K562 (cell line): ENCODE data around the gene TEAD3. TPM values are rescaled to one million over a fixed set of nuclear protein-coding genes. Genes with fewer than 3 reads are reported as not detected.

Experiments used
- DEAF1 ChIP-seq: fragments of 450-650 bp; formaldehyde crosslinking; IDR thresholded peaks from 2 replicates; pipeline ENCODE4 v1.4.0; 2020; ENCODE audit warnings: mild to moderate bottlenecking, moderate library complexity
- FIP1L1 ChIP-seq: fragments of 200-400 bp; formaldehyde crosslinking; IDR thresholded peaks from 2 replicates; pipeline ENCODE4 v1.6.1; 2018; ENCODE audit warnings: mild to moderate bottlenecking, low read depth, low read length; ENCODE audit not compliant: poor library complexity, severe bottlenecking
- FOXK2 ChIP-seq, 2 experiments: fragments of 450-650 bp; IDR thresholded peaks in 1 of 2; conservative IDR thresholded peaks in 1 of 2; 2 replicates each; pipeline ENCODE4 v1.6.1; 2016; ENCODE audit warnings: low read depth in 2 of 2, mild to moderate bottlenecking in 1 of 2
- GATAD2A ChIP-seq: fragments of 450-650 bp; IDR thresholded peaks from 2 replicates; pipeline ENCODE4 v1.6.1; 2017
- HMGXB4 ChIP-seq: sonication (generic); formaldehyde crosslinking; IDR thresholded peaks from 2 replicates; pipeline ENCODE4 v1.8.1; 2023; ENCODE audit warnings: mild to moderate bottlenecking, missing genetic modification reagents
- IFI16 ChIP-seq: fragments of 250-450 bp; sonication (Bioruptor Pico); IDR thresholded peaks from 2 replicates; pipeline ENCODE4 v2.1.2; 2022; ENCODE audit warnings: mild to moderate bottlenecking, inconsistent platforms
- MCM3 ChIP-seq: fragments of 450-650 bp; IDR thresholded peaks from 2 replicates; pipeline ENCODE4 v1.6.1; 2016
- NCOA4 ChIP-seq: fragments of 450-650 bp; IDR thresholded peaks from 2 replicates; pipeline ENCODE4 v1.6.1; 2018; ENCODE audit warnings: mild to moderate bottlenecking; ENCODE audit not compliant: partially characterized antibody
- PYGO2 ChIP-seq: fragments of 450-650 bp; IDR thresholded peaks from 2 replicates; pipeline ENCODE4 v1.6.1; 2016; ENCODE audit warnings: mild to moderate bottlenecking, missing genetic modification characterization, moderate library complexity, missing compliant biosample characterization
- RBM14 ChIP-seq: fragments of 200-400 bp; formaldehyde crosslinking; IDR thresholded peaks from 2 replicates; pipeline ENCODE4 v1.6.1; 2018; ENCODE audit warnings: low read depth, mild to moderate bottlenecking, low read length, moderate library complexity, borderline replicate concordance; ENCODE audit not compliant: insufficient read depth
- RERE ChIP-seq: sonication (generic); formaldehyde crosslinking; IDR thresholded peaks from 2 replicates; pipeline ENCODE4 v1.8.0; 2023; ENCODE audit warnings: missing genetic modification reagents, mild to moderate bottlenecking, borderline replicate concordance
- RFX7 ChIP-seq: fragments of 250-450 bp; sonication (Bioruptor Pico); IDR thresholded peaks from 2 replicates; pipeline ENCODE4 v1.5.1; 2021; ENCODE audit warnings: mild to moderate bottlenecking
- TCF3 ChIP-seq: sonication (generic); formaldehyde crosslinking; IDR thresholded peaks from 2 replicates; pipeline ENCODE4 v1.4.0; 2020; ENCODE audit warnings: mild to moderate bottlenecking, missing genetic modification reagents
- TFAP4 ChIP-seq: sonication (generic); formaldehyde crosslinking; IDR thresholded peaks from 2 replicates; pipeline ENCODE4 v1.8.0; 2022; ENCODE audit warnings: missing genetic modification reagents, mild to moderate bottlenecking, moderate library complexity, borderline replicate concordance
- ZKSCAN1 ChIP-seq: fragments of 150-350 bp; IDR thresholded peaks from 2 replicates; pipeline ENCODE4 v1.6.1; 2016; ENCODE audit warnings: low read depth, low read length
- ZNF589 ChIP-seq: fragments of 200-800 bp; sonication (Bioruptor generic); IDR thresholded peaks from 2 replicates; pipeline ENCODE4 v1.6.1; 2016; ENCODE audit warnings: low read depth, missing genetic modification characterization, missing compliant biosample characterization
- ZNF695 ChIP-seq: fragments of 450-650 bp; formaldehyde crosslinking; IDR thresholded peaks from 2 replicates; pipeline ENCODE4 v1.4.0; 2020; ENCODE audit warnings: mild to moderate bottlenecking, moderate library complexity
- ZSCAN29 ChIP-seq: fragments of 450-650 bp; IDR thresholded peaks from 2 replicates; pipeline ENCODE4 v1.6.1; 2017
- polyA plus RNA-seq, 8 experiments: library from polyadenylated mRNA; depleted of rRNA in 4 of 8; stranded (reverse) in 5 of 8; unstranded in 3 of 8; fragments of >200 nt; fragmentation: Nextera tagmentation in 2 of 8; fragmentation: Illumina TruSeq in 1 of 8; extraction: Ambion mirVana in 2 of 8; extraction: Trizol in 1 of 8; gene quantifications; 2 replicates each; pipeline versions ENCODE4 v1.2.1 to v1.2.3, GENCODE V29; 2011 to 2014; ENCODE audit warnings: inconsistent platforms in 1 of 8, missing spikeins in 1 of 8
- total RNA-seq, 7 experiments: library from RNA; depleted of rRNA in 6 of 7; stranded (reverse); fragments of >200 nt in 6 of 7; fragmentation: Illumina TruSeq in 2 of 7; extraction: Trizol in 2 of 7; gene quantifications; 2 replicates each; pipeline versions ENCODE4 v1.2.1 to v1.2.3, GENCODE V29; 2011 to 2021; ENCODE audit warnings: low replicate concordance in 1 of 7

Gene TEAD3
- total and polyA plus RNA-seq, 9 of the 15 experiments (the other 6 are each of a cell fraction or from before 2014, with no cell fraction given) = 0.63 to 13.2 (median 3.3) TPM

GRCh38 chr6:35468181-35468979 lies 28.5 kb downstream of the TEAD3 start, which contains the start of gene RPL10A (continued):
- peak; percentile 57 for TF ChIP-seq ZSCAN29
- no peak for TF ChIP-seq IFI16 (CRISPR knock-in tag)
- TF ChIP-seq FIP1L1 = peak; percentile 82
- TF ChIP-seq RERE (CRISPR knock-in tag) = no peak; the same call in 1 of the 2 replicates
- peak; percentile 16; the same call in 1 of the 2 replicates for TF ChIP-seq GATAD2A
- TF ChIP-seq NCOA4 = no peak
- peak; percentile 68; the same call in 1 of the 2 replicates for TF ChIP-seq TFAP4 (CRISPR knock-in tag)
- peak; percentile 99 for TF ChIP-seq RBM14
- peak; percentile 89 for TF ChIP-seq DEAF1 (CRISPR knock-in tag)
- TF ChIP-seq ZNF695 = peak; percentile 57; the same call in 1 of the 2 replicates
- no peak for TF ChIP-seq ZNF589 (CRISPR knock-in tag)
- TF ChIP-seq RFX7 (CRISPR knock-in tag) = no peak
- peak; percentile 34; the same call in 1 of the 2 replicates for TF ChIP-seq TCF3 (CRISPR knock-in tag)
- TF ChIP-seq HMGXB4 = peak; percentile 97
- no peak for TF ChIP-seq PYGO2 (tag)
- peak; percentile 64 for TF ChIP-seq ZKSCAN1
- no peak; a peak in 1 of 4 replicates for TF ChIP-seq FOXK2 (conservative IDR thresholded peaks at IDR 0.05 in 1 of 2, IDR thresholded peaks at IDR 0.05 in 1 of 2; ENCODE audit: low read depth in 2 of 2)
- TF ChIP-seq MCM3 = no peak
